ENCODE measurements around the gene CCDC146.
"Not testable (repeated sequence)": the region's sequence is repeated elsewhere in the genome, so short reads cannot be mapped to it uniquely, and the experiment has no call there.

Gene CCDC146

GRCh38 chr7:77121860-77122681 lies at the start of gene CCDC146:
CCDC146 (plus strand) TSS chr7:77122615; CDS start chr7:77167669, 45,054 bp downstream.
- DNase-seq (ENCODE audit: low spot score) = peak; percentile 92

GRCh38 chr7:77074786-77075396 lies 47.5 kb upstream of the CCDC146 start:
- DNase-seq (ENCODE audit: low spot score) = not testable (repeated sequence)

- DNase-seq (ENCODE audit: low spot score) = not testable (repeated sequence)
Observed at GRCh38 chr7:77077060-77077459, 45.4 kb upstream of the CCDC146 start.

GRCh38 chr7:77079112-77079511 lies 43.3 kb upstream of the CCDC146 start:
- not testable (repeated sequence) for DNase-seq (ENCODE audit: low spot score)

GRCh38 chr7:77079624-77080023 lies 42.8 kb upstream of the CCDC146 start:
- not testable (repeated sequence) for DNase-seq (ENCODE audit: low spot score)

- not testable (repeated sequence) for DNase-seq (ENCODE audit: low spot score)
Observed at GRCh38 chr7:77080236-77080635, 42.2 kb upstream of the CCDC146 start.

GRCh38 chr7:77082192-77082591 lies 40.2 kb upstream of the CCDC146 start:
- peak; percentile 3 for DNase-seq (ENCODE audit: low spot score)

GRCh38 chr7:77092301-77092700 lies 30.1 kb upstream of the CCDC146 start:
- DNase-seq (ENCODE audit: low spot score) = not testable (repeated sequence)

GRCh38 chr7:77100501-77100900 lies 21.9 kb upstream of the CCDC146 start:
- DNase-seq (ENCODE audit: low spot score) = not testable (repeated sequence)

- not testable (repeated sequence) for DNase-seq (ENCODE audit: low spot score)
Observed at GRCh38 chr7:77101187-77101586, 21.2 kb upstream of the CCDC146 start.

- DNase-seq (ENCODE audit: low spot score) = not testable (repeated sequence)
Observed at GRCh38 chr7:77102671-77103070, 19.7 kb upstream of the CCDC146 start.

GRCh38 chr7:77105904-77106303 lies 16.5 kb upstream of the CCDC146 start:
- DNase-seq (ENCODE audit: low spot score) = not testable (repeated sequence)

- not testable (repeated sequence) for DNase-seq (ENCODE audit: low spot score)
Observed at GRCh38 chr7:77107659-77108058, 14.8 kb upstream of the CCDC146 start.

- not testable (repeated sequence) for DNase-seq (ENCODE audit: low spot score)
Observed at GRCh38 chr7:77108362-77108761, 14.1 kb upstream of the CCDC146 start.

GRCh38 chr7:77112719-77113306 lies 9.6 kb upstream of the CCDC146 start:
- DNase-seq (ENCODE audit: low spot score) = peak; percentile 37

GRCh38 chr7:77125486-77125885 lies 3.1 kb downstream of the CCDC146 start:
- DNase-seq (ENCODE audit: low spot score) = peak; percentile 1

- DNase-seq (ENCODE audit: low spot score) = not testable (repeated sequence)
Observed at GRCh38 chr7:77127009-77127408, 4.6 kb downstream of the CCDC146 start.

- not testable (repeated sequence) for DNase-seq (ENCODE audit: low spot score)
Observed at GRCh38 chr7:77128582-77129410, 6.4 kb downstream of the CCDC146 start.

- DNase-seq (ENCODE audit: low spot score) = not testable (repeated sequence)
Observed at GRCh38 chr7:77131781-77132180, 9.4 kb downstream of the CCDC146 start.

- DNase-seq (ENCODE audit: low spot score) = not testable (repeated sequence)
Observed at GRCh38 chr7:77138668-77139067, 16.3 kb downstream of the CCDC146 start.

GRCh38 chr7:77140291-77140690 lies 17.9 kb downstream of the CCDC146 start:
- DNase-seq (ENCODE audit: low spot score) = not testable (repeated sequence)

- not testable (repeated sequence) for DNase-seq (ENCODE audit: low spot score)
Observed at GRCh38 chr7:77152232-77152631, 29.8 kb downstream of the CCDC146 start.
